Trophoblast cell (in vitro differentiated cells and primary cell): ENCODE measurements around the gene SERPINA10.

Source experiments
- DNase-seq, 2 donors: peaks; one replicate each; pipeline ENCODE4 v3.0.0-alpha.2; 2016
- H2AFZ ChIP-seq: 2 replicates; pipeline ENCODE4 v1.6.1; 2013; ENCODE audit warnings: low read length, moderate library complexity, mild to moderate bottlenecking; ENCODE audit not compliant: insufficient read depth, poor library complexity
- H2AK5ac ChIP-seq: 2 replicates; pipeline ENCODE4 v1.6.1; 2013; ENCODE audit warnings: mild to moderate bottlenecking, low read length
- H2BK120ac ChIP-seq: 2 replicates; pipeline ENCODE4 v1.6.1; 2013; ENCODE audit warnings: low read length, mild to moderate bottlenecking, moderate library complexity; ENCODE audit not compliant: insufficient read depth, poor library complexity
- H2BK12ac ChIP-seq: 2 replicates; pipeline ENCODE4 v1.6.1; 2013; ENCODE audit warnings: mild to moderate bottlenecking, low read length, moderate library complexity
- H2BK5ac ChIP-seq: 2 replicates; pipeline ENCODE4 v1.6.1; 2013; ENCODE audit warnings: low read length, low read depth, moderate library complexity, mild to moderate bottlenecking; ENCODE audit not compliant: poor library complexity
- H3K14ac ChIP-seq: 2 replicates; pipeline ENCODE4 v1.6.1; 2013; ENCODE audit warnings: mild to moderate bottlenecking, low read length
- H3K18ac ChIP-seq: 2 replicates; pipeline ENCODE4 v1.6.1; 2013; ENCODE audit warnings: mild to moderate bottlenecking, low read length
- H3K23ac ChIP-seq: 2 replicates; pipeline ENCODE4 v1.6.1; 2013; ENCODE audit warnings: low read length
- H3K27ac ChIP-seq: 2 replicates; pipeline ENCODE4 v1.5.1; 2013; ENCODE audit warnings: low read depth, mild to moderate bottlenecking, inconsistent platforms, low read length, moderate library complexity
- H3K27me3 ChIP-seq: 2 replicates; pipeline ENCODE4 v1.6.1; 2013; ENCODE audit warnings: inconsistent platforms, mild to moderate bottlenecking, low read length, moderate library complexity; ENCODE audit not compliant: insufficient read depth
- H3K36me3 ChIP-seq, 2 experiments: 1 replicate in 1 of 2; 2 replicates in 1 of 2; pipeline ENCODE4 v1.6.1; 2013; ENCODE audit warnings: low read length in 2 of 2, mild to moderate bottlenecking in 2 of 2, moderate library complexity in 1 of 2; ENCODE audit not compliant: insufficient read depth in 2 of 2, control insufficient read depth in 1 of 2
- H3K4ac ChIP-seq: 2 replicates; pipeline ENCODE4 v1.6.1; 2013; ENCODE audit warnings: low read depth, mild to moderate bottlenecking, low read length, moderate library complexity
- H3K4me1 ChIP-seq, 2 experiments: 1 replicate in 1 of 2; 2 replicates in 1 of 2; pipeline ENCODE4 v1.6.1; 2013; ENCODE audit warnings: low read length in 2 of 2, mild to moderate bottlenecking in 2 of 2, moderate library complexity in 1 of 2; ENCODE audit not compliant: insufficient read depth in 2 of 2, control insufficient read depth in 1 of 2
- H3K4me2 ChIP-seq: 2 replicates; pipeline ENCODE4 v1.6.1; 2013; ENCODE audit warnings: inconsistent platforms, mild to moderate bottlenecking, low read length, moderate library complexity
- H3K4me3 ChIP-seq: 2 replicates; pipeline ENCODE4 v1.5.1; 2013; ENCODE audit warnings: mild to moderate bottlenecking, low read depth, low read length, inconsistent platforms
- H3K79me1 ChIP-seq: one replicate; pipeline ENCODE4 v1.6.1; 2013; ENCODE audit warnings: low read length
- H3K79me2 ChIP-seq: 2 replicates; pipeline ENCODE4 v1.6.1; 2013; ENCODE audit warnings: low read length, mild to moderate bottlenecking; ENCODE audit not compliant: control insufficient read depth, insufficient read depth, poor library complexity
- H3K9ac ChIP-seq: 2 replicates; pipeline ENCODE4 v1.6.1; 2013; ENCODE audit warnings: mild to moderate bottlenecking, low read length
- H3K9me3 ChIP-seq: 2 replicates; pipeline ENCODE4 v1.6.1; 2013; ENCODE audit warnings: low read depth, mild to moderate bottlenecking, control low read depth, inconsistent platforms, low read length; ENCODE audit not compliant: insufficient read depth
- H4K12ac ChIP-seq: 2 replicates; pipeline ENCODE4 v1.6.1; 2013; ENCODE audit warnings: low read depth, mild to moderate bottlenecking, low read length, moderate library complexity
- H4K8ac ChIP-seq: 2 replicates; pipeline ENCODE4 v1.6.1; 2013; ENCODE audit warnings: low read depth, mild to moderate bottlenecking, low read length, moderate library complexity
- H4K91ac ChIP-seq: one replicate; pipeline ENCODE4 v1.6.1; 2013; ENCODE audit warnings: low read depth, mild to moderate bottlenecking, low read length, moderate library complexity
- WGBS: extraction: QIAGEN DNeasy Blood & Tissue Kit; methylation state at CpG from one replicate; pipeline ENCODE4 v1.1.7; 2013; ENCODE audit warnings: missing lambda C conversion rate; ENCODE audit not compliant: insufficient read length, insufficient coverage; ENCODE audit errors: extremely low coverage; 5-methylcytosine and 5-hydroxymethylcytosine counted together

The SERPINA10 gene

GRCh38 chr14:94313991-94314655 is 21.1 kb upstream of the SERPINA10 start:
- Histone ChIP-seq H3K27ac (no peak overlapping the region), H3K18ac (no peak overlapping the region), H4K8ac (no peak overlapping the region), H4K12ac (no peak overlapping the region), H3K9me3 (peaks cover 6% of the 10 kb centered on the region), H2AFZ (no peak overlapping the region), H2BK5ac (no peak overlapping the region), H3K23ac (no peak overlapping the region), H3K79me2 (no peaks in the 10 kb centered on the region), H3K36me3 (no peaks in the 10 kb centered on the region), H3K4me3 (no peak overlapping the region), H3K27me3 (peaks cover 2% of the 10 kb centered on the region), H4K91ac (no peak overlapping the region), H3K4ac (no peak overlapping the region), H3K79me1 (no peaks in the 10 kb centered on the region), H2BK12ac (no peak overlapping the region), H3K14ac (no peak overlapping the region), H3K4me1 (no peaks in the 10 kb centered on the region), H2BK120ac (no peak overlapping the region), H3K4me2 (no peak overlapping the region), H3K9ac (no peak overlapping the region), H2AK5ac (no peak overlapping the region)
- no CpG with 5 or more reads among the region's 8 CpGs for WGBS
- DNase-seq, result no peak

GRCh38 chr14:94312481-94313246 is 19.6 kb upstream of the SERPINA10 start:
- Histone ChIP-seq H3K9me3 (peaks cover 6% of the 10 kb centered on the region), H3K36me3 (no peaks in the 10 kb centered on the region), H3K4me2 (no peak overlapping the region), H3K79me2 (no peaks in the 10 kb centered on the region), H2BK12ac (no peak overlapping the region), H4K91ac (no peak overlapping the region), H3K27ac (no peak overlapping the region), H3K79me1 (no peaks in the 10 kb centered on the region), H2AFZ (no peak overlapping the region), H2AK5ac (no peak overlapping the region), H3K4ac (no peak overlapping the region), H2BK120ac (no peak overlapping the region), H3K23ac (no peak overlapping the region), H3K18ac (no peak overlapping the region), H4K8ac (no peak overlapping the region), H4K12ac (no peak overlapping the region), H3K14ac (no peak overlapping the region), H3K9ac (peak overlapping the region; percentile 26), H2BK5ac (no peak overlapping the region), H3K4me1 (no peaks in the 10 kb centered on the region), H3K27me3 (peaks cover 2% of the 10 kb centered on the region), H3K4me3 (no peak overlapping the region)
- WGBS, result no CpG with 5 or more reads among the region's 6 CpGs
- no peak for DNase-seq

GRCh38 chr14:94310248-94310647 is 17.2 kb upstream of the SERPINA10 start:
- Histone ChIP-seq H4K12ac (no peak overlapping the region), H3K23ac (no peak overlapping the region), H2BK5ac (no peak overlapping the region), H4K91ac (no peak overlapping the region), H3K4ac (no peak overlapping the region), H2AFZ (no peak overlapping the region), H2AK5ac (no peak overlapping the region), H3K18ac (no peak overlapping the region), H3K4me1 (no peaks in the 10 kb centered on the region), H3K14ac (no peak overlapping the region), H3K79me1 (no peaks in the 10 kb centered on the region), H3K36me3 (no peaks in the 10 kb centered on the region), H3K79me2 (no peaks in the 10 kb centered on the region), H3K4me2 (no peak overlapping the region), H2BK12ac (no peak overlapping the region), H3K27me3 (peaks cover 2% of the 10 kb centered on the region), H2BK120ac (no peak overlapping the region), H3K27ac (no peak overlapping the region), H3K9me3 (peaks cover 6% of the 10 kb centered on the region), H3K4me3 (no peak overlapping the region), H3K9ac (no peak overlapping the region), H4K8ac (no peak overlapping the region)
- no peak for DNase-seq
- no CpG with 5 or more reads among the region's 3 CpGs for WGBS

- Histone ChIP-seq H3K27me3 (peaks cover 2% of the 10 kb centered on the region), H3K4ac (no peak overlapping the region), H3K4me2 (no peak overlapping the region), H2BK12ac (no peak overlapping the region), H3K36me3 (no peaks in the 10 kb centered on the region), H3K79me2 (no peaks in the 10 kb centered on the region), H3K79me1 (no peaks in the 10 kb centered on the region), H4K91ac (no peak overlapping the region), H3K27ac (no peak overlapping the region), H4K8ac (no peak overlapping the region), H3K4me3 (no peak overlapping the region), H3K4me1 (no peaks in the 10 kb centered on the region), H3K9me3 (peaks cover 6% of the 10 kb centered on the region), H3K23ac (no peak overlapping the region), H2AFZ (no peak overlapping the region), H2BK120ac (no peak overlapping the region), H3K18ac (no peak overlapping the region), H4K12ac (no peak overlapping the region), H3K9ac (no peak overlapping the region), H2AK5ac (no peak overlapping the region), H2BK5ac (no peak overlapping the region), H3K14ac (no peak overlapping the region)
- WGBS, result no CpG with 5 or more reads among the region's 10 CpGs
- DNase-seq, result peak in 1 of 2 donors; percentile 47
Observed at GRCh38 chr14:94309721-94310120, 16.7 kb upstream of the SERPINA10 start.
